HPDE6-E6E7 (cell line): Measurements from ENCODE around the gene DIP2B.
A peak's percentile ranks its signal among the peaks of the same experiment; 100 is the strongest.

Source experiments
- DNase-seq: peaks from one replicate; pipeline ENCODE4 v3.0.0; 2011; ENCODE audit warnings: missing footprints; ENCODE audit errors: extremely low spot score

The DIP2B gene

DNA sequence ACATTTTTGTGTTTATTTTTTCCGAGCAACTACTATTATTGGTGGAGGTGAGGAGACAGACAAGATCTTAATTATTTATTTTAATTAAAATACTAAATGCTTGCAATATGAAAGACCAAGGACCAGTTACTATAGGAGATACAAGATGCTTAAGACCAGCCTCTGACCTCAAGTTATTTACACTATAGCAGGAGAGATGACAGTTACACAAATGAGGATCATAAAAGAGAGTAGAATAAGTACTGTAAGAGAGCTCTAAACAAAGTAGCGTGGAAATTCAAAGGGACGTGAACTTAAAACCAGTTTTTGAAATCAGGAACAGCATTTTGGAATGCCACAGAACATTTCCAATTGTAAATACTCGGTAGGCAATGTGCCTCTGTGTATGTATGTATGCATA, 131.1 kb downstream of the DIP2B start:
- DNase-seq = no peak

DNA sequence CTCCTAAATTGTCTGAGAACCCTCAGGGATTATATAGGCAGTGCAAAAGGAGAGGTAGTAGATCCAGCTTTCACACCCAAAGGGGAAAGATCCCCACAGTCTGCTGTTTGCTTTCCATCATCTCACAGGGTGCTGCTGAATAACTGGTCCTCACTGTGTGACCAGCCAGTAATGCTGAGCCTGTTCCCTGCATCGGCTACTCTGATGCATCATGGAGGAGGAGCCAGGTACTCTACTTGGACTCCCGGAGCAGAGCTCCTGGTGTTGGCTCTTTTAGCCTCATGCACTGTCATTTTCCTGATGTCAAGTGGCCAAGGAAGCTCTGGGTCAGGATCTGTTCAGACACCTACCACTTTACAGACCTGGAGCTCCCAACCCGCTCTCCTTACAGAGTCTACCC, 131.7 kb downstream of the DIP2B start:
- DNase-seq = no peak

DNA sequence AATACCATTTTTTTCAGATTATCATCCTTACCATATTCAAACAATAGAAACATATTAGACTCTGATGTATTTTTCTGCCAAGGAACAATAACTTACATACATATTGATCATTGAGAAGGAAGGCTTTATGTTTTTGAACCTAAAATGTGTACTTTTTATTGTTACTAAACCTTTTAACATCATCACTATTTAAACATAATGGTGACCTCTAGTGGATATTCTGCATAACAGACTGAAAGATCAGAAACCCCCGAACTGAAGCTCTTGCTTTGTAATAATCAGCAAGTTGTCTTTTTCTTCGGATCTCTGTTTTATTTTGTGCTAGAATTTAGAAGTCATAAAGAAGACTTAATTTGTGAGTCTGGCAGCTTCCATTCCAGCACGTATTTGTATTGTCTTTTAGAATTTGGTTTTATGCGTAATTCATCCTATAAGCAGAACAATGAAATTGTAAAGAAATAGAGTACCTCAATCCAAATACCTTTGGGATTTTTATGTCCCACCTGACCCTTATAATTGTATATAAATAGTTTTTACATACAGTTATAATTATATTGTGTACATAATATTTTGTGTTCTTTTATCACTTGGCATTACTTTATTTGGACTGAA, 133.2 kb downstream of the DIP2B start:
- DNase-seq = no peak

DNA sequence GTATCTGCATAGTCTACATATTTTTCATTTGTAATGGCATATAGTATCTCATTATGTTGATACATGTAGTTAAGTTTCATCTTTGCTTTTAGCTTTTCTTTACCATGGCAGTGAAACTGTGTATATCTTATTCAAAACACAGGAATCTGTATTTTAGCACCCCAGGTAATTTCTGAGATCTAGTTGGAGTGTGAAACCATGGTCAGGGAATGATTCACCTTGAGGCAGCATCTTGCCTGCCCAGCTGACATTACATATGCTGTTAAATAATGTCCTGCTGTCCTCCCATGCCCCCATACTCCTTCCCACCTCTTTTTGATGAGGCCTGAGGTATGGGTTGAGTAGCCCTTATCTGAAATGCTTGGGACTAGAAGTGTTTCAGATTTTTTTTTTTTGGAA, 133.7 kb downstream of the DIP2B start:
- DNase-seq = no peak

DNA sequence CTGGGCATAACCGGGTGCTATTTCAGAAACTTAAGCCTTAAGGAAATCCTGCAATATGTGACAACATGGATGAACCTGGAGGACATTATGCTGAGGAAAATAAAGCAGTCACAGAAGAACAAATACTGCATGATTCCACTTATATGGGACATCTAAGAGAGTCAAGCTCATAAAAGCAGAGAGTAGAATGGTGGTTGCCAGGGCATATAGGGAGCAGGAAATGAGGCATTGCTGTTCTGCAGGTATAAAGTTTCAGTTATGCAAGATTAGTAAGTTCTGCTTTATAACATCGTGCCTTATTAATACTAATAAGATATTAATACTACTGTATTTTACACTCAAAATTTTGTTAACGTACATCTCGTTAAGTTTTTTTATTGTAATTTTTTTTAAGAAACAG, 134.9 kb downstream of the DIP2B start:
- no peak for DNase-seq

DNA sequence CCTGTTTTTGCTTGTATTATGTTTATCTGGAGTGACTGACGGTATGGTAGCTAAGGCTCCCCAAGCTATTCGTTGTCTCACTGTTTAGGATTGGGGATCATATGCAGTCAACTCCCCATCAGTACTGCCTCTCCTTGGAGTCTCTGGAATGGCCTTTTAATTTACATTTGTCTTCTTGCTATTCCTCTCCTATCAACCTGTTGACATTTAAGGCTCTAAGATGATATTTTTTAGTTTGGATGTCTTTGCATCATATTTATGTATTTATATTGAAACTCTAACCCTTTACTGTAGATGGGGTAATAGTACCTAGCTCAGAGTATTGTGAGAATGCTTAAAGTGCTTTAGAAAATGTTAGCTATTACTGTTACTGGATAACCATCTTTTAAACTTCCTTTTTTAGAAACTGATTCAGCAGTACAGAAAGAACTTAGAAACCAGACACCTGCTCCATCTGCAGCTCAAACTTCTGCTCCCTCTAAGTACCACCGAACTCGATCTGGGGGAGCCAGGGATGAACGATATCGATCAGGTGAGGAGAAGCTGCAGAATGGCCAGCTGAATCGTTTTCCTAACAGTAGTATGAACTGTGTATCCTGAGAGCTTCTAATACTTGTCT, 135.6 kb downstream of the DIP2B start:
- no peak for DNase-seq

DNA sequence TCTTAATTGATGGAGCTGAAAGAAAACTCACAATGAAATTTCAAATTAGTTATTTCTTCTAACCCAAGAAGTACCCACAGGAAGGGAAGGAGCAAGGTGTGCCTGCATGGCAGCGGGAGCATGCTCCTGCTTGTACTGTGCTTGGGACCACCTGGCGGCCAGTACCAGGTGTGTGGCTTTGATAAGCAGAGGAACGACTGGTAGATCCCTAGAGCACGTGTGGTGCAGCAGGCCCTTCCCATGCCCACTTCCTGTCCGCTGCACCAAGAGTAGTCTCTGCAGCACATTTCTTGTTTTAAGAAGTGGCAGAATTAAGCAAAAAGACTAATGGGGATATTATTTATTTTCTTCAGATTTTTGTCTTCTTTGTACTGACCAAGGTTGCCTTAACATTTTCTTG, 136.8 kb downstream of the DIP2B start:
- DNase-seq = peak; percentile 64

DNA sequence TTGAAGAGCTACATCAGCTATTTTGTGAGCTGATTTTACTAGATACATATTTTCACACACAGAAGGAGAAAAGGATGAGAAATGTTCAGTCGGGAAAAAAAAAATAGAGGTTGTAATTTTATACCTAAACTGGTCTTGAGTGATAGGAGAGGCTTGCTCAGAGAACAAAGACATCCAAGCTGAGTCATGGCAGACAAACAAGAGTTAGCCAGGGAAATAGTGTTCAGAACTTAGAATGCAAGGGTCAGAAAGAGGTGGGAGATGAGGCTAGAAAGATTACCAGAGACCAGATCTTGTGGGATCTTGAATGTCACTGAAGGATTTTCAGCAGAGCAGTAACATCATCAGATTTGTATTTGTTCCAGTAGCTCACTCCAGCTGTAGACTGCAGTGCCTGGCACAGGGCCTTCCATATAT, 137.3 kb downstream of the DIP2B start:
- DNase-seq = peak; percentile 80

DNA sequence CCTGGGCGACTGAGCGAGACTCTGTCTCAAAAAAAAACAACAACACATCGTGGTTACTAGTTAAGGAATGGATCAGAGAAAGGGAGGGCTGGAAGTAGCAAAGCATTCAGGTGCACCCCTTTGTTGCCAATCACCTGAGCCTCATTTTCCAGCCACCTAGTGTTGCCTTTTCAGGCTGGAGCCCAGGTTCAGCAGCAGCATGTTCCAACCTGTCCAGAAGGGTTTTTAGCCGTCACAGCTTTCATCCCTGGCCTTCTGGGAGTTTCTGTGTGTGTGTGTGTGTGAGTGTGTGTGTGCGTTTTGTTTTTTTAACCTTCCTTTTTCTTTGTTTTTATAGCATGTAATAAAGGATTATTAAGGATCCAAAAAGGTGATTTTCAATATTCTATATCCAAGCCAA, 138.0 kb downstream of the DIP2B start:
- DNase-seq = peak; percentile 79

DNA sequence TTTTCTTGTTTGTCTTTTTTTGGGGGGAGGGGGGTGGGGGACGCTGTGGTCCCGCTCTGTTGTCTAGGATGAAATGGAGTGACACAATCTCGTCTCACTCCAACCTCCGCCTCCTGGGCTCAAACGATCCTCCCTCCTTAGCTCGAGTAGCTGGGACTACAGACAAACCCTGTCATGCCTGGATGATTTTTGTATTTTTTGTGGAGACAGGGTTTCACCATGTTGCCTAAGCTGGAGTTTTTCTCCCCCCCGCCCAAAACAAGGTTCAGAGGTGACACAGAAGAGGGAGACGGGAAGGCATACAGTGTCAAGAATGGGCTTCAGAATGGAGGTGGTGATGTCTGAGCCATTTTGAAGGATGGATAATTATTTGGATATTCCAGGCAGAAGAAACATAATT, 142.2 kb downstream of the DIP2B start:
- no peak for DNase-seq

DNA sequence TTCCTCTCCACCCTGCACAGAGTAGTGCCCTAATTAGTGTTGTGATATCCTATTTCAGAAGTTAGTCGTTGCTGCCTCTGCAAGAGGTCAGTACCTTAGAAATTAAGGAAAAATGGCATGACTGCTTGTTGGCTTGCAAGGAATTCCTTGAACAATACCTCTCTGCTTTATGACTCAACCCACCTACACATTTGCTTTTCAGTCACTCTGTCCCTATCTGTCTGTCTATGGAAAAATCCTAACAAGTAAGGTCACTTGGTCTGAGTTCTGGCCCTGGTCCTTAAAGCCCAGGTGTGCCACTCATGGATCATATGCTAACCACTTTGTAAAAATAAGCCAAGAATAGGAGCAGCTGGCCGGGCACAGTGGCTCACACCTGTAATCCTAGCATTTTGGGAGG, 142.7 kb downstream of the DIP2B start:
- no peak for DNase-seq

DNA sequence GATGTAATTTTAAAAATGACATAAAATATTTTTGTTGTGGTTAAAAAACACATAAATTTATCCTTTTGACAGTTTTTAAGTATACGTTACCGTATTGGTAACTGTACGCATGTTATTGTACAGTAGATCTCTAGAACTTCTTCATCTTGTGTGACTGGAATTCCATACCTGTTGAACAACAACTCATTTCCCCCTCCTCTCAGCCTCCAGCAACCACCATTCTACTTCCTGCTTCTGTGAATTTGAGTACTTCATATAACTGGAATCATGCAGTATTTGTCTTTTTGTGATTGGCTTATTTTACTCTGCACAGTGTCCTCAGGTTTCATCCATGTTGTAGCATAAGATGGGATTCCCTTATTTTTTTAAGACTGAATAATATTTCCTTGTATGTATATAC, 145.5 kb downstream of the DIP2B start:
- DNase-seq = no peak

DNA sequence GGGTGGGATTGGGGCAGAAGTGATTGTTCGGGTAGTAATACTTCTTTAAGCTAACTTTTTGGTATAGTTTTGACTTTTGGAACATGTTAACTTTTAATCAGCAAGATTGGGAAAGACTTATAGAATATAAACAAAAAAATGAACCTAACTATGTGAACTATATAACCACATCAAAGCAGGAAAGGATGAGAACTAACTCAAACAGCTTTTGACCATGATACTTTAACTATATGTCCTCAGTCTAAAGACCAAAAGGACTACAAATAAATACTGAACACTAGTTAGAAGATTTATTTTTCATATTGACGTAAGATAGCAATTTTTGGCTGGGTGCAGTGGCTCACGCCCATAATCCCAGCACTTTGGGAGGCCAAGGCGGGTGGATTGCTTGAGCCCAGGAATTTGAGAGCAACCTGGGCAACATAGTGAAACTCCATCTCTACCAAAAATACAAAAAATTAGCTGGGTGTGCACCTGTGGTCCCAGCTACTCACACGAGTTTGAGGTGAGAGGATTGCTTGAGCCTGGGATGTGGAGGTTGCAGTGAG, 150.7 kb downstream of the DIP2B start:
- DNase-seq = no peak

DNA sequence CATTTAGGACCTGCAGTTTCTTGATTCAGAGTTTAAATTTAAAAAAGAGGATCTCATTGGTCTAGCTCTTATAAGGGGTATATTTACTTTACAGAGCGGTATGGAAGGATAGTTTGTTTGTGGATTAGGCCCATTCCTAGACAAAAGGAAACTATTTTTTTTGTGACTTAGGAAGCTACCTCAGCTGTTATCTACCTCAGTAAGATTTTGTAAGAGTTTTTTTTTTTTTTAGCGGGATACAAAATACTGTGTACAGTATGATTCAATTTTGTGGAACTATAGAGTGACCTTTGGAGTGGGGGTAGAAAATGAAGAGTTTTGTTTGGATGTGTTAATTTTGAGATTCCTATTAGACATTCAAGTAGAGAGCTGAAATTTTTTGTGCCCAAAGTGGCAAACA, 154.5 kb downstream of the DIP2B start:
- no peak for DNase-seq

DNA sequence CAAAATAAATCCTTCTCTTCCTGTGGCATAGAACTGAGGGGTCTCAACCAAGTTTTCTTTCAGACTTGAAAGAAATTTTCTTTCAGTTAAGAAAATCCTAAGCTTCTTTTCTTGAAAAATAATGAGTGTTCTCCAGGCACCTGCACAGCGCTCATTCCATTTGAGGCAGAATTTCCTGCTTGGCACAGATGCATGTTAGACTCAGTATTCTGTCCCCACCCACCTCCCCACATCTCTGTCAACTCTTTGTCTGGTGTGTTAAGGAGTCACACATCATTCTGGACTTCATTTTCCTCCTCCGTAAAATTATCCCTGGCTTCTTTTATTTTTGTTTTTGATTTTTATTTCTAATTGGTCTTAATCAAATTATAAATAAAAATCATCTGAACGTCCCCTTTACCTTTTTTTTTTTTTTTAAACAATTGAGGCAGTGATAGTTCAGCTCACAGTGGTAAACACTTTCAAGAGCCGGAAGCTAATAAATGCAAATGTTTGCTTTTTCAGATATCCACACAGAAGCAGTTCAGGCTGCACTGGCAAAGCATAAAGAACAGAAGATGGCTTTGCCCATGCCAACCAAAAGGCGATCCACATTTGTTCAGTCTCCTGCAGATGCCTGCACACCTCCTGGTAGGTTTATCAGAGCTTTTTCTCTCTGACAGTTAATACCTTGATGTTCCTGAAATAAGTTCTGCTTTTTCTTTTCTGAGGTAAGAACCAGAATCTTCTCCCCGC, 155.1 kb downstream of the DIP2B start:
- DNase-seq = no peak

DNA sequence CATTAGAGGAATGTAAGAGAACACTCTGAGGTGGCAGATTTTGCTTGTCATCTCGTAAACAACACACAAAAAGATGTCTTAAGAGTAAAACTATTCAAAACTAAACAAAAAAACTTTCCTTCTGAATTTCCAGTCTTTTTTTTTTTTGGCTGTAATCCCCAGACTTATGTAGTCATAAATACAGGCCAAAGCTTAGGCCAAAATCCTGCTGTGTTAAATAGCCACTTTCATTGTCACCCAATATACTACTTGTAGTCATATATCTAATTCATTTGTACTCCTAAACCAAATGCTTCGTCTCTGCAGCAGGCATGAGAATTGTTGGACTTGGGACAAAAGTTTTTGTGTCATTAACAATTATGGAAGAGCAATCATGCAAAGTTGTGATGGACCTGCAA, 155.6 kb downstream of the DIP2B start:
- DNase-seq = no peak

DNA sequence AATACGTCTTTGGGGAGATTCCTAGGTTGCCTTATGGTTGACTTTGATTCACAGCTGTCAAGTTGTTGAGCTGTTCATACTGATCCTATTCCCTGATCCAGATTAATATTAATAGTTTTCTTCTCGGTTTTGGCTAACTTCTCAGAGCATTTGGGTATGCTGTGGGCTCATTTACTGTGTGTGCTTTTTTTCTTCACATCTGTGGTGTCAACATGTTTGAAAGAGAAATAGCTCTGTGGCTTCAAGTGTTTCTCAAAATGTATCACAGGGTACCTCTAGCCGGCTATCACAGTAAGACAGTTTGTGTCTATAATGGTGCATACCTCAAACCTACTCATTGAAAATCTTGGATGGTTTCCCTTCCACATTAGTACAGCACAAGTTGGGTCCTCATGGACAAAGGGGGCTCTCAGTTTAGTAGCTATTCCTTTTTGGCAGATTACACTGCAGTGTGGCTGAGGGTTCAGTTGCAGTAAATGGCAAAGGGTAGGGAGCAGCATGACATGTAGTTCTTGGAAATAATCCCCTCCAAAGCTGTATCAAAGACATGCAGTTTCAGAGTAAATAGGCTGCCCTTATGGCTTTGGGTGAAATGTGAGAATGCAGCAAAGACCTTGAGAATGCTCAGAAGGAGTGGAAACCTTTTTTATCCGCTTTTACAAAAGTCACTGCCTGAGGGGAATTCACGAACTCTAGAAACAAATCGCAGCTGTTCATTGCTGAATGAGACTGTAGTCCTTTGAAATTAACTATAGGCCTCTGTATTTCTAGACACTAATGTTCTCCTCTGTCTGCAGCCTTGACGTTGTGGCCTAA, 156.7 kb downstream of the DIP2B start:
- no peak for DNase-seq

DNA sequence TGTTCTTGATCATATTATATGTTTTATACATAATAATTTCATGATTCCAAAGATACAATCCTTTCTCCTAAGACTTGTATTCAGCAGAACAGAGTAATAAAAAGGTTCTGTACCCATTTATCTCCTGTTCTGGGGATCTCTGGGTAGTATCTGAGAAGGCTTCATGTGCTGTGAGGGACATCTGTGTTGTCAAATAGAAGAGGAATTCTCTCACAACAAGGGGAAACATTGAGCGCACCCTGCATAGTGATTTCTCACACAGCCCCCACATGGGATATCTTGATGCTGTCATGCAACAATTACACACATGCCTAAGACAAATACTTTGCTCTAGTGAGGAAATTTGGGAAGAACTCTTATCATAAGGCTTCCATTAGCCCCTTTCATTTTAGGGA, 157.3 kb downstream of the DIP2B start:
- DNase-seq = no peak

DNA sequence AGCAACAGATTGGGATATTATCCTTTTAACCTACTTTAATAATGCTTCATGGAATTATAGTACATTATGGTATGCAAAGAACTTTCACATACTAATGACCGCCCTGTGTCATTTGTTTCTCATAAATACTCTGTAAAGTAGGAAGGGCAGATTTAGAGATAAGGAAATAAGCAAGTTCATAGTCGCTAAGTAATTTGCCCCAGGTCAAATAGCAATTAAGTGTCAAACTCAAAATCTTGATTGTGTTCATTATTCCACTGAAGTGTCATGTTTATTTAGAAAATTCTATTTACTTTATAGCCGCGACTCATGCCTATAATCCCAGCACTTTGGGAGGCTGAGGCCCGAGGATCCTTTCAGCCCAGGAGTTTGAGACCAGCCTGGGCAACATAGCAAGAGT, 160.4 kb downstream of the DIP2B start:
- DNase-seq = no peak

DNA sequence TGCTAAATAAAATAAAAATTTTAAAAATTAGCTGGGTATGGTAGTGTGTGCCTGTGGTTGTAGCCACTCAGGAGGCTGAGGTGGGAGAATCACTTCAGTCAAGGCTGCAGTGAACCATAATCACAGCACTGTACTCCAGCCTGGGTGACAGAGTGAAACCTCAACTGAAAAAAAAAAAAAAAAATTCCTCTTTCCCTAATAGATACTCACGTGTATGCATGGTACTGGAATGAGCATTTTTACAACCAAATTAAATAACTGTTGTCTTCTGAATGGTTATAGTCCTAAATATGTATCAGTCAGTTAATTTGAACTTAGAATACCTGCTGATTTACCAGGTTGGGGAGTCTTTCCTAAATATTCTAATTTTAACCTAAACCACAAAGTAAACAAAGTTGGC, 160.8 kb downstream of the DIP2B start:
- DNase-seq = no peak

DNA sequence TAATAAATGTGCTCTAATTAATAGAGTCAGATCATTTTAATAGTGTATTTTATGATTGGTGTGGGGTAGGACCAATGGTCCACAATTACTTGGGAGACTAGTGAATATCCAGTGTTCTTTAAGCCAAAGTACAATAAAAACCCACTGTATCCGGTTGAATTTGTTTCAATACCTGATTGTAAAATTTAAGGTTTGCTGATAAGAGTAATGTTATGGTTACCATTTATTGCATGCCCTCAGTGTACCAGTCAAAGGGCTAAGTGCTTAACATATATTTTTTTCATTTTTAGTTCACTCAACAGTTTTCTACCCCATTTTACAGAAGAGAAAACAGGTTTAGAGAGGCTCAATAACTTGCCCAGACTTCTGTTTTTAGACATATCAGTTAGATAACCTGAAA, 161.2 kb downstream of the DIP2B start:
- no peak for DNase-seq

DNA sequence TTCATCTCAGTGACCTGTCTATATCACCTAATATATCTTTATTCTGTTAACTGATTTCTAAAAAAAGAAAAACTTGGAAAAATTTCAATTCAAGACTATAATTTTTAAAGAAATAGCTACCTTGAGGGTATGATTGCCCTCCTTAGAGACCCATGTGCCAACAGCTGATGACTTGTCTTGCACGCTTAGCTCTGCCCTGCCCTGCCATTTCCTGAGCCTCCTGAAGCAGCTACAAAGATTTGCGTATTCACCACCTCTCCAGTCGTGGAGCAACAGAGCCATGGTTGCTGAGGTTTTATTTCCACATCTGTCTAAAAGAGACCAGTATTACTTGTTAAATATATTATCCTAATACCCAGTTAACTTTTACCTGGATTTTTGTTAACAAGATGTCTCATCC, 167.4 kb downstream of the DIP2B start:
- DNase-seq = no peak
